ENCODE results near the gene ING3. TPM values are rescaled to one million over a fixed set of nuclear protein-coding genes. Genes with fewer than 3 reads are reported as not detected.

Gene ING3
- total and polyA plus RNA-seq, 11 donors: 5.4 to 16.0 (median 12.5) TPM

DNA sequence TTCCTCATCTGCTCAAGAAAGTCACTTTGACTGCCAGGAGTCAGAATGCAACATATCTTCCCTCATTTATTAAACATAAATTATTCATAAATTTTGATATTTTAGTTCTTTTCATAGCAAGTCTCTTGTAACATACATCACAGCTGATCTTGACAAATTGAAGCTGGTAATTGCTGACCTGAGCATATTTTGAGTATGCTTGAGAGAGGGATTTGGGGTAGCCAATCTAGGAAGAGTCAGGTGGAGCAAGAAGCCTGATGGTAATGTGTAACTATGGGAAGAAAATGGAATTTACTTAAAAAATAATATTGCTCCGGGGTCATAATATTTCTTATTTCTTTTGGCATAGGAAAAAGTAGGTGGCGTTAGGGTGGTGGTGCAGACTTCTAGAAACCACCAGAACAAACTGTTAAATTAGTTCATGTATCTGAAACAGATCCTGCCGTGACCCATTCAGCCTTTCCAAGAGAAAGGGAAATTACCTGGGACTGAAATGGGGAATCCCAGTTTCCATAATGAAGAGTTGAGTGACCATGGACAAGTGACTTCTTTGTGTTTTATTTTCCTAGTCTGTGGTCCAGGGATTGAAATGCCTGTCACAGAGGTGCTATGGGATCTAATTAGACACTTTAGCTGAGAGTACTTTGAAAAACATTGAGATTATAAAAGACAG, 50.8 kb downstream of the ING3 start:
- intact Hi-C loops (cut with DNase I): no loop called here
- Histone ChIP-seq H3K27ac (peak overlapping the region in 5 of 12 donors; percentile 66 to 93 (median 69)), H3K9me3 (peaks cover 0 to 4% (median 0%) of the 10 kb centered on the region in 12 donors), H3K27me3 (no peaks in the 10 kb centered on the region), H3K36me3 (no peaks in the 10 kb centered on the region), H3K4me3 (no peak overlapping the region), H3K4me1 (peaks cover 3 to 92% (median 60%) of the 10 kb centered on the region in 12 donors)
- DNase-seq (no peak), ATAC-seq (no peak)
- TF ChIP-seq POLR2A (IDR thresholded peaks at IDR 0.05): no peak
- TF ChIP-seq, protein P1, sequence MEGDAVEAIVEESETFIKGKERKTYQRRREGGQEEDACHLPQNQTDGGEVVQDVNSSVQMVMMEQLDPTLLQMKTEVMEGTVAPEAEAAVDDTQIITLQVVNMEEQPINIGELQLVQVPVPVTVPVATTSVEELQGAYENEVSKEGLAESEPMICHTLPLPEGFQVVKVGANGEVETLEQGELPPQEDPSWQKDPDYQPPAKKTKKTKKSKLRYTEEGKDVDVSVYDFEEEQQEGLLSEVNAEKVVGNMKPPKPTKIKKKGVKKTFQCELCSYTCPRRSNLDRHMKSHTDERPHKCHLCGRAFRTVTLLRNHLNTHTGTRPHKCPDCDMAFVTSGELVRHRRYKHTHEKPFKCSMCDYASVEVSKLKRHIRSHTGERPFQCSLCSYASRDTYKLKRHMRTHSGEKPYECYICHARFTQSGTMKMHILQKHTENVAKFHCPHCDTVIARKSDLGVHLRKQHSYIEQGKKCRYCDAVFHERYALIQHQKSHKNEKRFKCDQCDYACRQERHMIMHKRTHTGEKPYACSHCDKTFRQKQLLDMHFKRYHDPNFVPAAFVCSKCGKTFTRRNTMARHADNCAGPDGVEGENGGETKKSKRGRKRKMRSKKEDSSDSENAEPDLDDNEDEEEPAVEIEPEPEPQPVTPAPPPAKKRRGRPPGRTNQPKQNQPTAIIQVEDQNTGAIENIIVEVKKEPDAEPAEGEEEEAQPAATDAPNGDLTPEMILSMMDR (IDR thresholded peaks at IDR 0.05): no peak
- WGBS, 4 donors: 61 to 89% (median 73%) methylated on average over 3 of the region's 3 CpGs

- peak overlapping the region in 9 of 12 donors; percentile 3 to 93 (median 43) for H3K27ac ChIP-seq
- TF ChIP-seq POLR2A (IDR thresholded peaks at IDR 0.05): no peak
- TF ChIP-seq, protein P1 (IDR thresholded peaks at IDR 0.05): no peak
- no peak overlapping the region for H3K4me3 ChIP-seq
- ATAC-seq (peak in 1 of 4 donors; percentile 9), DNase-seq (no peak)
- peaks cover 0 to 4% (median 0%) of the 10 kb centered on the region in 12 donors for H3K9me3 ChIP-seq
- 53 to 62% (median 60%) methylated on average over 2 of the region's 2 CpGs for WGBS, 4 donors
- no peaks in the 10 kb centered on the region for H3K36me3 ChIP-seq
- H3K4me1 ChIP-seq: peaks cover 6 to 91% (median 58%) of the 10 kb centered on the region in 12 donors
- intact Hi-C loops (cut with DNase I): no loop called here
- no peaks in the 10 kb centered on the region for H3K27me3 ChIP-seq
Observed at GRCh38 chr7:121002048-121002756, 51.6 kb downstream of the ING3 start.

DNA sequence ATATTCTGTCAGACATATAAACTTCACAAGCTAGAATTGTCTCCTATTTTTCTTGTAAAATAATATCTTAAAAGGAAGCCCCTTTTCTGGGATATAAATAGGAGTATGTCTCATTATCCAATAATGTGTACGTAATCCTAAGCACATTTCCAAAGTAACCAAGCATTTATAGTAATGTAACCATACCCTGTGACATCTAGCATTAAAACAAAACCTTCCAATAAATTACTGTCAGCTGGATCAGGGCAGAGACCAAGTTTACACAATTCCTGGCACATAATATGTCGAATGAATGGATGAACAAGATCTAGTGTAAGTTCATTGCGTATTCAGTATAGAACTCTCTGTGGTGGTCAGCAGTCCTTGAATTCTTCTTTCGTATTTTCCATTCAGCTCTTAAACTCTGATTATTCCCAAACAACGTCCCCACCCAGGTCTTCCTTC, 52.2 kb downstream of the ING3 start:
- Histone ChIP-seq H3K4me3 (no peak overlapping the region), H3K27me3 (no peaks in the 10 kb centered on the region), H3K9me3 (peaks cover 0 to 4% (median 0%) of the 10 kb centered on the region in 12 donors), H3K4me1 (peaks cover 6 to 91% (median 60%) of the 10 kb centered on the region in 12 donors), H3K27ac (peak overlapping the region in 8 of 12 donors; percentile 16 to 93 (median 45)), H3K36me3 (no peaks in the 10 kb centered on the region)
- 69 to 76% (median 75%) methylated on average over 5 of the region's 5 CpGs for WGBS, 4 donors
- ATAC-seq: no peak
- TF ChIP-seq, protein P1 (IDR thresholded peaks at IDR 0.05): no peak
- no peak for TF ChIP-seq POLR2A (IDR thresholded peaks at IDR 0.05)
- DNase-seq: no peak
- intact Hi-C loops (cut with DNase I): no loop called here

Measured in heart left ventricle (tissue), 16 donors.